GM12865 (cell line): Measurements from ENCODE around the gene ADAMTSL1.

Experiments used
- DNase-seq: peaks from one replicate; pipeline ENCODE4 v3.0.0; 2010; ENCODE audit warnings: low read depth
- H3K4me3 ChIP-seq: 2 replicates; pipeline ENCODE4 v1.5.1; 2011; ENCODE audit warnings: mild to moderate bottlenecking, low read depth, low read length, control low read depth
- CTCF ChIP-seq: IDR thresholded peaks from 2 replicates; pipeline ENCODE4 v1.5.1; 2011; ENCODE audit warnings: low read length, control low read depth, low read depth, inconsistent platforms; ENCODE audit not compliant: insufficient read depth; ENCODE audit errors: missing control alignments

The ADAMTSL1 gene

GRCh38 chr9:18786196-18786595, 312.2 kb downstream of the ADAMTSL1 start:
- no peak overlapping the region for H3K4me3 ChIP-seq
- no peak for TF ChIP-seq CTCF
- DNase-seq = no peak

- no peak for DNase-seq
- no peak overlapping the region for H3K4me3 ChIP-seq
- no peak for TF ChIP-seq CTCF
These were observed 313.1 kb downstream of the ADAMTSL1 start for GRCh38 chr9:18786911-18787650.

GRCh38 chr9:18788256-18788655, 314.3 kb downstream of the ADAMTSL1 start:
- no peak for DNase-seq
- TF ChIP-seq CTCF = no peak
- no peak overlapping the region for H3K4me3 ChIP-seq

- peak; percentile 79 for TF ChIP-seq CTCF
- DNase-seq = peak; percentile 69
These were observed 317.1 kb downstream of the ADAMTSL1 start for GRCh38 chr9:18791074-18791473.

GRCh38 chr9:18793122-18793521, 319.2 kb downstream of the ADAMTSL1 start:
- DNase-seq = no peak
- H3K4me3 ChIP-seq = no peak overlapping the region
- TF ChIP-seq CTCF = no peak

More at GRCh38 chr9:18791074-18791473, 317.1 kb downstream of the ADAMTSL1 start:
- no peak overlapping the region for H3K4me3 ChIP-seq

- DNase-seq = no peak
- no peak for TF ChIP-seq CTCF
- no peak overlapping the region for H3K4me3 ChIP-seq
These were observed 322.2 kb downstream of the ADAMTSL1 start for GRCh38 chr9:18795947-18796671.
